DND-41 (cell line): ENCODE results near the gene FGR.

Experiments used
- CTCF ChIP-seq: IDR thresholded peaks from 2 replicates; pipeline ENCODE4 v1.5.1; 2012; ENCODE audit warnings: borderline replicate concordance, low read length, moderate library complexity, mild to moderate bottlenecking; ENCODE audit not compliant: poor library complexity, severe bottlenecking; ENCODE audit errors: extremely low read depth
- EZH2 ChIP-seq: IDR thresholded peaks from 3 replicates; pipeline ENCODE4 v1.6.1; 2012; ENCODE audit warnings: borderline replicate concordance, low read depth, mild to moderate bottlenecking, moderate library complexity, low read length, inconsistent platforms; ENCODE audit not compliant: severe bottlenecking

- TF ChIP-seq CTCF, result no peak
- no peak for TF ChIP-seq EZH2
These were observed 12.3 kb upstream of the FGR start for GRCh38 chr1:27647328-27647727.
